K562 (cell line): ENCODE results near the gene TMEM131L. TPM values are rescaled to one million over a fixed set of nuclear protein-coding genes. Genes with fewer than 3 reads are reported as not detected.

Experiments used
- BCL6 ChIP-seq: fragments of 250-450 bp; sonication (Bioruptor Pico); IDR thresholded peaks from 2 replicates; pipeline ENCODE4 v1.4.0; 2020
- BCOR ChIP-seq: fragments of 450-650 bp; IDR thresholded peaks from 2 replicates; pipeline ENCODE4 v1.6.1; 2016
- CHD1 ChIP-seq: fragments of 200-600 bp; sonication (generic); IDR thresholded peaks from one replicate; pipeline ENCODE4 v1.6.1; 2012; ENCODE audit warnings: mild to moderate bottlenecking, moderate library complexity, low read length, inconsistent platforms
- CREBBP ChIP-seq: IDR thresholded peaks from one replicate; pipeline ENCODE4 v1.6.1; 2012; ENCODE audit warnings: low read depth, mild to moderate bottlenecking, control low read depth, inconsistent platforms, low read length
- HMG20A ChIP-seq: fragments of 450-650 bp; formaldehyde crosslinking; conservative IDR thresholded peaks from 2 replicates; pipeline ENCODE4 v1.4.0; 2020; ENCODE audit warnings: mild to moderate bottlenecking, mixed read lengths
- HSF4 ChIP-seq: fragments of 250-450 bp; sonication (Bioruptor Pico); IDR thresholded peaks from 2 replicates; pipeline ENCODE4 v2.1.2; 2022; ENCODE audit warnings: mild to moderate bottlenecking, moderate library complexity, borderline replicate concordance
- MAX ChIP-seq: sonication (generic); formaldehyde crosslinking; IDR thresholded peaks from 2 replicates; pipeline ENCODE4 v1.9.0; 2022; ENCODE audit warnings: mild to moderate bottlenecking, missing genetic modification reagents
- NCOA4 ChIP-seq: fragments of 450-650 bp; IDR thresholded peaks from 2 replicates; pipeline ENCODE4 v1.6.1; 2018; ENCODE audit warnings: mild to moderate bottlenecking; ENCODE audit not compliant: partially characterized antibody
- PHB ChIP-seq: fragments of 250-450 bp; sonication (Bioruptor Pico); IDR thresholded peaks from 2 replicates; pipeline ENCODE4 v1.5.0; 2021
- PPARD ChIP-seq: fragments of 250-450 bp; sonication (Bioruptor Pico); IDR thresholded peaks from 2 replicates; pipeline ENCODE4 v1.8.0; 2022; ENCODE audit warnings: inconsistent platforms, mild to moderate bottlenecking, moderate library complexity
- RB1 ChIP-seq: fragments of 450-650 bp; IDR thresholded peaks from 2 replicates; pipeline ENCODE4 v1.6.1; 2017; ENCODE audit warnings: low read depth, mild to moderate bottlenecking
- RBM17 ChIP-seq: fragments of 200-400 bp; formaldehyde crosslinking; IDR thresholded peaks from 2 replicates; pipeline ENCODE4 v1.6.1; 2017; ENCODE audit warnings: low read depth, mild to moderate bottlenecking, low read length, borderline replicate concordance
- SFPQ ChIP-seq: fragments of 200-400 bp; formaldehyde crosslinking; IDR thresholded peaks from 2 replicates; pipeline ENCODE4 v1.6.1; 2017; ENCODE audit warnings: mild to moderate bottlenecking, low read depth, low read length, moderate library complexity
- SPI1 ChIP-seq: IDR thresholded peaks from 2 replicates; pipeline ENCODE4 v1.6.1; 2011; ENCODE audit warnings: low read depth, low read length, control low read depth, borderline replicate concordance
- SRF ChIP-seq, 2 experiments: fragments of 250-450, 450-650 bp in 1 of 2; sonication (Bioruptor Pico) in 1 of 2; sonication (generic) in 1 of 2; formaldehyde crosslinking; IDR thresholded peaks; 2 replicates each; pipeline versions ENCODE4 v1.5.0 to v1.5.1; 2020 to 2022; ENCODE audit warnings: mild to moderate bottlenecking in 1 of 2, missing genetic modification reagents in 1 of 2
- TAF1 ChIP-seq: IDR thresholded peaks from 2 replicates; pipeline ENCODE4 v1.6.1; 2011; ENCODE audit warnings: mild to moderate bottlenecking, low read length, moderate library complexity; ENCODE audit not compliant: insufficient read depth, control insufficient read depth, severe bottlenecking; ENCODE audit errors: extremely low read depth
- THAP7 ChIP-seq: fragments of 250-450 bp; sonication (Bioruptor Pico); IDR thresholded peaks from 2 replicates; pipeline ENCODE4 v1.5.0; 2021
- U2AF1 ChIP-seq: fragments of 200-400 bp; formaldehyde crosslinking; optimal IDR thresholded peaks from 2 replicates; pipeline ENCODE3; 2017; ENCODE audit warnings: mild to moderate bottlenecking, low read depth, low read length, moderate library complexity
- ZBTB5 ChIP-seq: fragments of 450-650 bp; IDR thresholded peaks from 2 replicates; pipeline ENCODE4 v1.6.1; 2017; ENCODE audit warnings: antibody characterized with exemption
- ZNF253 ChIP-seq: fragments of 250-450 bp; sonication (Bioruptor Pico); conservative IDR thresholded peaks from 2 replicates; pipeline ENCODE4 v1.6.1; 2021; ENCODE audit warnings: mild to moderate bottlenecking
- ZNF584 ChIP-seq: fragments of 200-800 bp; sonication (Bioruptor generic); IDR thresholded peaks from 2 replicates; pipeline ENCODE4 v1.6.1; 2016; ENCODE audit warnings: low read depth, mild to moderate bottlenecking, missing genetic modification characterization, missing compliant biosample characterization
- ZNF695 ChIP-seq: fragments of 450-650 bp; formaldehyde crosslinking; IDR thresholded peaks from 2 replicates; pipeline ENCODE4 v1.4.0; 2020; ENCODE audit warnings: mild to moderate bottlenecking, moderate library complexity
- ZNF699 ChIP-seq: fragments of 250-450 bp; sonication (Bioruptor Pico); IDR thresholded peaks from 2 replicates; pipeline ENCODE4 v1.8.0; 2021; ENCODE audit warnings: mild to moderate bottlenecking, moderate library complexity; ENCODE audit not compliant: insufficient replicate concordance
- ZSCAN32 ChIP-seq: fragments of 450-650 bp; formaldehyde crosslinking; IDR thresholded peaks from 2 replicates; pipeline ENCODE4 v1.4.0; 2020; ENCODE audit warnings: mild to moderate bottlenecking, moderate library complexity
- polyA plus RNA-seq, 8 experiments: library from polyadenylated mRNA; depleted of rRNA in 4 of 8; stranded (reverse) in 5 of 8; unstranded in 3 of 8; fragments of >200 nt; fragmentation: Nextera tagmentation in 2 of 8; fragmentation: Illumina TruSeq in 1 of 8; extraction: Ambion mirVana in 2 of 8; extraction: Trizol in 1 of 8; gene quantifications; 2 replicates each; pipeline versions ENCODE4 v1.2.1 to v1.2.3, GENCODE V29; 2011 to 2014; ENCODE audit warnings: inconsistent platforms in 1 of 8, missing spikeins in 1 of 8
- total RNA-seq, 7 experiments: library from RNA; depleted of rRNA in 6 of 7; stranded (reverse); fragments of >200 nt in 6 of 7; fragmentation: Illumina TruSeq in 2 of 7; extraction: Trizol in 2 of 7; gene quantifications; 2 replicates each; pipeline versions ENCODE4 v1.2.1 to v1.2.3, GENCODE V29; 2011 to 2021; ENCODE audit warnings: low replicate concordance in 1 of 7

Gene TMEM131L
- total and polyA plus RNA-seq, 9 of the 15 experiments (the other 6 are each of a cell fraction or from before 2014, with no cell fraction given) = 1.2 to 20.8 (median 12.9) TPM

- TF ChIP-seq SFPQ = no peak
- no peak for TF ChIP-seq ZNF253
- TF ChIP-seq ZNF699 = no peak
- no peak for TF ChIP-seq HMG20A (CRISPR knock-in tag)
- TF ChIP-seq U2AF1 = no peak
- TF ChIP-seq CHD1 = peak; percentile 13
- TF ChIP-seq BCL6 (CRISPR knock-in tag) = no peak
- peak; percentile 51; the same call in 1 of the 2 replicates for TF ChIP-seq RB1
- TF ChIP-seq BCOR = no peak
- no peak for TF ChIP-seq RBM17
- no peak for TF ChIP-seq ZBTB5
- no peak for TF ChIP-seq ZSCAN32
- peak; percentile 52 for TF ChIP-seq TAF1
- TF ChIP-seq SRF (CRISPR knock-in tag; IDR thresholded peaks at IDR 0.05) = no peak
- no peak for TF ChIP-seq HSF4
- no peak for TF ChIP-seq ZNF695 (CRISPR knock-in tag)
- TF ChIP-seq NCOA4 = no peak
- peak; percentile 92 for TF ChIP-seq SPI1
- TF ChIP-seq THAP7 (CRISPR knock-in tag) = no peak
- TF ChIP-seq PPARD (CRISPR knock-in tag) = no peak
- TF ChIP-seq CREBBP = no peak
- peak; percentile 97 for TF ChIP-seq MAX (CRISPR knock-in tag)
- TF ChIP-seq ZNF584 (CRISPR knock-in tag) = no peak
- no peak for TF ChIP-seq PHB (CRISPR knock-in tag)
These were observed at the start of gene TMEM131L (continued) for GRCh38 chr4:153466081-153466948.
